ENCODE results near the gene NCAPD2.
"Not testable (repeated sequence)": the region's sequence is repeated elsewhere in the genome, so short reads cannot be mapped to it uniquely, and the experiment has no call there.

The NCAPD2 gene

DNA sequence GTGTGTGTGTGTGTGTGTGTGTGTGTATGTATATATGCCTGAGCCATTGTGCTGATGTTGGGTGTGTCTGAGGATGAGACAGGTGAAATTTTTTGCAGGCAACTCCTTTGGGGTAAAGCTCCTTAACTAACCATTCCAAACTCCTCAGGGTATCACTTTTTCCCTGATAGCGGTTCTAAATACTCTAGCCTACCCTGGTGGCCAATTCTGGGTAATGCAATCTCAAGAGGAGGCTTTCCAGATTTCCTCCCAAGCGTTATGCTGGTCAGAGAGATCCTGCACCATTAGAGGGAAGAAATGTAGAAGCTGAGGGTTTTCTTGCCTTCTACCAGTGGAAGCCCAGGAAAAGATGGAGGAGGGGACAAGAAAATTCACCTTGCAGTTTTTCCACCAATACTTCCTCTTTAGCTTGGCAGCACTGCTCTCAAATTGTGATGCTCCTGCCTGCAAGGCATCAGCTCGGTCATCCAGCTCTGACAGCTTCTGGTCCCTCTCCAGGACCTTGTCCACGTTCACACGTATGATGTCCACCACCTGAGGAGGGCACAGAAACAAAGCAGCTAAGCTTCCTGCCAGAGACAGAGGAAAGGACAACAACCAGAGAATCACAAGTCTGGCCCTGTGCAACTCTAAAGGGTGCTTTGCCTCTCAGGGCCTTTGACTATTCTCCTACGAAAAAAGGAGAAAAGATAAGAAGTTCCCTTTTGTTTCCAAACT, 28.3 kb upstream of the NCAPD2 start:
- peak; percentile 1 for DNase-seq

DNA sequence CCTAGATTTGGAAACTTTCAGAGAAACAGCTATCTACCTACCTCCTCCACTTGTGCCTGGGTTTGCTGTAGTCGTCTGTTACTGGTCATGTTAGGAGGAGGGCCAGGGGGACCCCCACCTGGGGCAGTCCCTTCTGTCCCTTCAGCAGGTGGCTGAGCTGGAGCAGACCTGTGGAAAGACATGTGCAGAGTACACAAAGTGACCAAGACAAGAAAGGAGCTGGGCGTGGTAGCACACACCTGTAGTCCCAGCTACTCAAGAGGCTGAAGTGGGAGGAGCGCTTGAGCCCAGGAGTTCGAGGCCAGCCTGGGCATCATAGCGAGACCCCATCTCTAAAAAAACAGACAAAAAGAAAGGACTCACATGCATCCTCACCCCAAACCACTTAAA, 27.7 kb upstream of the NCAPD2 start:
- no peak for DNase-seq

DNA sequence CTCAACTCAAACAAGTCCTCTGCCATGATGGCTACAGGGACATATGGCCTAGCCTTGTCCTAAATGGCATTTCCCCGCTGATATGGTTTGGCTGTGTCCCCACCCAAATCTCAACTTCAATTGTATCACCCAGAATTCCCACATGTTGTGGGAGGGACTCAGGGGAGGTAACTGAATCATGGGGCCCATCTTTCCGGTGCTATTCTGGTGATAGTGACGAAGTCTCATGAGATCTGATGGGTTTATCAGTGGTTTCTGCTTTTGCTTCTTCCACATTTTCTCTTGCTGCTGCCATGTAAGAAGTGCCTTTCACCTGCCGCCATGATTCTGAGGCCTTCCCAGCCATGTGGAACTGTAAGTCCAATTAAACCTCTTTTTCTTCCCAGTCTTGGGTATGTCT, 27.2 kb upstream of the NCAPD2 start:
- DNase-seq: not testable (repeated sequence)

DNA sequence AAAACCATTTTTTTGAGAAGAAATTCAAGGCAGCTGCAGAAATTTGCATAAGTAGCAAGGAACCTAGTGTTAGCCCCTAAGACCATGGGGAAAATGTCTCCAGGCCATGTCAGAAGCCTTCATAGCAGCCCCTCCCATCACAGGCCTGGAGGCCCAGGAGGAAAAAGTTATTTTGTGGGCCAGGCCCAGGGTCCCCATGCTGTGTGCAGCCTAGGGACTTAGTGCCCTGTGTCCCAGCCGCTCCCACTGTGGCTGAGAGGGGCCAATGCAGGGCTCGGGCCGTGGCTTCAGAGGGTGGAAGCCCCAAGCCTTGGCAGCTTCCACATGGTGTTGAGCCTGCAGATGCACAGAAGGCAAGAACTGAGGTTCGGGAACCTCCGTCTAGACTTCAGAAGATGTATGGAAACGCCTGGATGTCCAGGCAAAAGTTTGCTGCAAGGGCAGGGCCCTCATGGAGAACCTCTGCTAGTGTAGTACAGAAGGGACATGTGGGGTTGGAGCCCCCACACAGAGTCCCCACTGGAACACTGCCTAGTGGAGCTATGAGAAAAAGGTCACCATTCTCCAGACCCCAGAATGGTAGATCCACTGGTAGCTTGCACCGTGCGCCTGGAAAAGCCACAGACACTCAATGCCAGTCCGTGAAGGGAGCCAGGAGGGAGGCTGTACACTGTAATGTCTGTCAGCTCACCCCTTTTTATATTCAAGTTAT, 26.2 kb upstream of the NCAPD2 start:
- not testable (repeated sequence) for DNase-seq

DNA sequence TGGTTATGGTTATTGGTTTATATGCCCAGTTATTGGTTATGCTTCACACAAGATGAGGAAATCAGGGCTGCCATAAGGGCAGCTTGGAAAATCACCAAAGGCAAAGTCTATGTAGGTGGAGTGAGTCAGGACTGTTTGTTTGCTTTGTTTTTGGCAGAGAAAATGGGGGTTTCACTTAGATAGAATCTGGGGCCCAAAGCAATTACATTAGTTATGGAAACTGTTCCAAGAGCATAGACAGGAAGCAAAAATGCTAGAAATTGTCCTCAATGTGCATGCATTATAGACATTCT, 25.7 kb upstream of the NCAPD2 start:
- no peak for DNase-seq

DNA sequence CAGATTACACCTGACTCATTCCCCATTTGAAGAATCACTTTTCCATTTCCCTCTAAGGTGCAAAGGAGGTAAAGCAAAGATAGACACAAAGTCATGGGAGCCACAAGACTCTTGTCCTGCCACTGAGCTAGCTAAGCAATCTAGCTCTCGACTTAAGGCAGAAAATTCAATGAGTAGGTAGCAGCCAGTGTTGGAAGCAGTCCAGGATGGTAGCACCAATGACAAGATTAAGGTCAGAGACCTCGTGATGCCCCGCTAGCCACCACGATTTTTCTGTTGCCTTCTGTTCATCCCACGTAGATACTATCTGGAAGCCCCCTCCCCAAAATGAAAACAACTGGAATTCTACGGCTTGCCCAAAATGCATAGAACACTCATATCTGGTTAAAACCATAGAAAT, 24.8 kb upstream of the NCAPD2 start:
- no peak for DNase-seq

DNA sequence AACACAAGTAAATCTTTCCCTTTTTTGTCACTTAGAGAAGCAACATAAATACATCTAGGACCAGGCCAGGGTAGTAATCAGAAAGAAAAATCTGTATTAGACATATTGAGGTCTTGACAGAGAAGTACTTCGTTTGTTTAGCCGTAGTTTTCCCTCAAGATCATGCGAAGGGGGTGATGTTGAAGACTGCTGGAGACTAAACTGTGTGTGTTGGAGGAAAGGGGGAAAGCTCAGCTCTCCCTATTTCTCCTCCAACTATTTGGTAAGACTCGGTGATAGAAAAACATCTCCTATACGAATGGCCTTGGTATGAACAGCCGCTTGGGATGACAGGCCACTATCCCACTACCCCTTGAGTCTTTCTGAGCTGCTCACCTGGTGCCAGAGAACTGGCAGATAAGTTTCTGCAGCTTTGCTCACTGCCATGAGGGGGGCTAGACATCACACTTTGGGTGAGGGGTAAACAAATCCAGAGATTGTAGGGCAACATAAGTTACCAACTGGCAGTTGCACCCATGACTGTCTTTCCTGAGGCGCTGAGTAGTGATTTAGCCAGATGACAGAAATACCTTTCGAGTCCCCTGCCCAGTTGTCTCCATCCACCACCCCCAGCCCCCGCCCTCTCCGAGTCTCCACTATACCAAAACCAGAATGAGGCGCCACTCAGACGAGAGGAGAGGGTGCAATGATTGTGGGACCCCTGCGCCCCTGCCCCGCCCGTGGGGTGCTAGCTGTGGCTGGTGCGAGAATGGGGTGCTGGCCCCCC, 24.1 kb upstream of the NCAPD2 start:
- no peak for DNase-seq

DNA sequence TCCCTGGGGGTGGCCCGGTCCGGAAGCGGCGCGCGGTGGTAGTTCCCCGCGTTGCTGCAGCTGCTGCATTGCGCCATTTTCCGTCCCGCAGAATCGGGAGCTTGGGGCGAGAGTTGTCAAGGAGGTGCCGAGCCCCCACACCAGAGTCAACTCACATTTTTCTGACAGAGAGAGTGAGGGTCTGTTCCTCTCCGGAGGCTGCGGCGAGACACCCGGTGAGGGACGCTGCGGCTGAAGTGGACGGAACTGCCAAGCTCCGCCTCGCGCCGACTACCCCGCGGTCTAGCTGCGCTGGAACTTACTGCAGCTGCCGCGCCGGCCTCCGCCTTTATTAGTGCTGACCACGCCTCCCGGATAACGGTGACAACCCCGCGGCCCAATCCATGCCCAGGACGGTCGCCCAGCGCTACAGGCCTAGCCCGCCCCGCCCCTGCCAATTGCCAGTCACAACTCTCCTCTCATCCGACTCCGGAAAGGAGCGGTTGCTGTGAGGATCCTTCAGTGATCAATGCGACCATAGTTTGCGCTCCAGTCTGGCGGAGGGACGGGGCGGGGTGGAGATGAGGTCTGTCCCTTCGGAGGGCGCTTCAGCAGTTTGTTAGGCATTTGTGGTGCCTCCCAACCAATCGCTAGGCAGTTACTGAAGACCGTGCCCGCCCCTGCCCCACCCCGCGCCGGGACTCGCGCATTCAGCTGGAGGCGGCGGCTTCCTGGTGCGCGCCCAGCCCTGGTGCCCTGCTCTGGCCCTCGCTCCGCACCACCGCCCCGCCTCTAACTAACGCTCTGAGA, 23.3 kb upstream of the NCAPD2 start, which contains the start of gene VAMP1:
TSS of gene VAMP1 (minus strand) at position 303 of the 789 bp plus-strand sequence. CDS start at position 157, 146 bp downstream.
- DNase-seq: peak; percentile 86

DNA sequence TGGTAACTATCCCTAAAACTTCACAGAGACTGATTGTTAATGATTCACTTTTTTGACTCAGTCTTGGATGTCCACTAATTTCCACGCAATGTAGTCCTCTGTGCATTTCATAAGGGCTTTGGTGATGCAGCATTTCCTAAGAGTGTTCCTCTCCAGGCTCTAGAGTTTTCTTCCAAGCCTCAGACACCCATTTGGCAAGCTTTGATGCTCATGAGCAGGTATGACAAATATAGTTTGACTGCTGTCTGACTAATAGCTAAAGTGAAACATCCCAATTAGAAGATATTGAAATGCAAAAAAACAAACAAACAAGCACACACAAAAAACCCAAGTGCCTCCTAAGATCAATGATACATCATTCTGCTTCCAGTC, 21.9 kb upstream of the NCAPD2 start:
- DNase-seq: no peak

DNA sequence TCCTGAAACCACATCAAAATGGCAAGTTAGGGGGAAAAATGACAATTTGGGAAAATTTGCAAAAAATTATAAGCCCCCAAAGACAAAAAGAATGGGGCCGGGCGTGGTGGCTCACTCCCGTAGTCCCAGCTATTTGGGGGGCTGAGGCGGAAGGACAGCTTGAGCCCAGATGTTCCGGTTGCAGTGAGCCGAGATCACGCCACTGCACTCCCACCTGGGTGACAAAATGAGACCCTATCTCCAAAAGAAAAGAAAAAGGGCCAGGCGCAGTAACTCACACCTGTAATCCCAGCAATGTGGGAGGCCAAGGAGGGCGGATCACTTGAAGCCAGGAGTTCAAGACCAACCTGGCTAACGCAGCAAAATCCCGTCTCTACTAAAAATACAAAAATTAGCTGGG, 21.4 kb upstream of the NCAPD2 start:
- no peak for DNase-seq

DNA sequence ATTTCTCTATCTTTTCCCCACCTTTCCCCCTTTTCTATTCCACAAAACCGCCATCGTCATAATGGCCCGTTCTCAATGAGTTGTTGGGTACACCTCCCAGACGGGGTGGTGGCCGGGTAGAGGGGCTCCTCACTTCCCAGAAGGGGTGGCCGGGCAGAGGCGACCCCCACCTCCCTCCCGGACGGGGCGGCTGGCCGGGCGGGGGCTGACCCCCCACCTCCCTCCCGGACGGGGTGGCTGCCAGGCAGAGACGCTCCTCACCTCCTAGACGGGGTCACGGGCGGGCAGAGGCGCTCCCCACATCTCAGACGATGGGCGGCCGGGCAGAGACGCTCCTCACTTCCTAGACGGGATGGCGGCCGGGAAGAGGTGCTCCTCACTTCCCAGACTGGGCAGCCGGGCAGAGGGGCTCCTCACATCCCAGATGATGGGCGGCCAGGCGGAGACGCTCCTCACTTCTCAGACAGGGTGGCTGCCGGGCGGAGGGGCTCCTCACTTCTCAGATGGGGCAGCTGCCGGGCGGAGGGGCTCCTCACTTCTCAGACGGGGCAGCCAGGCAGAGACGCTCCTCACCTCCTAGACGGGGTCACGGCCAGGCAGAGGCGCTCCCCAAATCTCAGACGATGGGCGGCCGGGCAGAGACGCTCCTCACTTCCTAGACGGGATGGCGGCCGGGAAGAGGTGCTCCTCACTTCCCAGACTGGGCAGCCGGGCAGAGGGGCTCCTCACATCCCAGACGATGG, 18.5 kb upstream of the NCAPD2 start:
- not testable (repeated sequence) for DNase-seq

DNA sequence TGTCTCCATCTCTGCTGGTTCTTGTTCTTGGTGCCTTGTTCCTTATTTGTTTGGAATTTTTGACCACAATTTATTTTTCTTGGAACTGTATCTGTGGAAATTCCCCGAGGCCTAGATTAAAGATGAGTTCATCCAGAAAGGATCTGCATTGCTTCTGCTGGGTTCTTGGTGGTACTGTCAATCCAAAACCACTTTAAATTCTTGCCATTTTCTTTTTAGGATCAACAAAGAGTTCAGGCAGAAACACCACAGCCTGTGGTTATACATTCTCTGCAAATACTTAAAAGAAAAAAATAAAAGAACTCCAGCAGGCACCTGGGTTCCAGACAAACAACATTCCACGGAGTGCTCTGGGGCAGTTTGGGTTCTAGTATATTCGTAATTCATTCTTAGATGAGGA, 17.4 kb upstream of the NCAPD2 start:
- DNase-seq: no peak

DNA sequence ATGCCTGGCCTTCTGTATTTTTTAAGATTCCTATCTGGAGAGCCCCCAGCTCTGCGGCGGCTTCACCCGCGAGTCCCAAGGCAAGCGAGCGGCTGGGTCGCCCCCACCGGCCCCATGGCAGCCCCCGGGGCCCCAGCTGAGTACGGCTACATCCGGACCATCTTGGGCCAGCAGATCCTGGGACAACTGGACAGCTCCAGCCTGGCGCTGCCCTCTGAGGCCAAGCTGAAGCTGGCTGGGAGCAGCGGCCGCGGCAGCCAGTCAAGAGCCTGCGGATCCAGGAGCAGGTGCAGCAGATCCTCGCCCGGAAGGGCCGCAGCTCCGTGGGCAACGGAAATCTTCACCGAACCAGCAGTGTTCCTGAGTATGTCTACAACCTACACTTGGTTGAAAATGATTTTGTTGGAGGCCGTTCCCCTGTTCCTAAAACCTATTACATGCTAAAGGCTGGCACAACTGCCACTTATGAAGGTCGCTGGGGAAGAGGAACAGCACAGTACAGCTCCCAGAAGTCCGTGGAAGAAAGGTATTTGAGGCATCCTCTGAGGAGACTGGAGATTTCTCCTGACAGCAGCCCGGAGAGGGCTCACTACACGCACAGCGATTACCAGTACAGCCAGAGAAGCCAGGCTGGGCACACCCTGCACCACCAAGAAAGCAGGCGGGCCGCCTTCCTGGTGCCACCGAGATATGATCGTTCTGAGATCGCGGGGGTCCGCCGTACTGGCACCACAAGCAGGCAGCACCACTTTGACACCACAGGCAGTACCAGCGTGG, 16.1 kb upstream of the NCAPD2 start:
- peak; percentile 0 for DNase-seq

DNA sequence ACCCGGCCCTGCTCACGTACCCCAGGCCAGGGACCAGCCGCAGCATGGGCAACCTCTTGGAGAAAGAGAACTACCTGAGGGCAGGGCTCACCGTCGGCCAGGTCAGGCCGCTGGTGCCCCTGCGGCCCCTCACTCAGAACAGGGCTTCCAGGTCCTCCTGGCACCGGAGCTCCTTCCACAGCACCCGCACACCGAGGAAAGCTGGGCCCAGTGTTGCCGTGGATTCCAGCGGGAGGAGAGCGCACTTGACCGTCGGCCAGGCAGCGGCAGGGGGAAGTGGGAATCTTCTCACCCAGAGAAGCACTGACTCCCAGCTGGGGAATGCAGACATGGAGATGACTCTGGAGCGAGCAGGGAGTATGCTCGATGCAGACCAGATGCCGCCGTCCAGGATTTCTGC, 15.5 kb upstream of the NCAPD2 start:
- no peak for DNase-seq

DNA sequence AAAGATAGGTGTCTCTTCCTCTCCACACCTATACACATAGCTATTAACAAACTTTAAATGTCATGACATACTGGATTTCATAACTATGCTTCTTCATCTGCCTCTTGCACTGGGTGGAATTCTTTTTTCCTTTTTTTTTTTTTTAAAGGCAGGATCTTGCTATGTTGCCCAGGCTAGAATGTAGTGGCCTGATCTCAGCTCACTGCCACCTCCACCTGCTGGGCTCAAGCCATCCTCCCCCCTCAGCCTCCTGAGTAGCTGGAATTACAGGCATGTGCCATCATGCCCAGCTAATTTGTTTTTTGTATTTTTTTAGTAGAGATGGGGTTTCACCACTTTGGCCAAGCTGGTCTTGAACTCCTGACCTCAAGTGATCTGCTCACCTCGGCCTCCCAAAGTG, 5.7 kb upstream of the NCAPD2 start:
- DNase-seq: no peak

DNA sequence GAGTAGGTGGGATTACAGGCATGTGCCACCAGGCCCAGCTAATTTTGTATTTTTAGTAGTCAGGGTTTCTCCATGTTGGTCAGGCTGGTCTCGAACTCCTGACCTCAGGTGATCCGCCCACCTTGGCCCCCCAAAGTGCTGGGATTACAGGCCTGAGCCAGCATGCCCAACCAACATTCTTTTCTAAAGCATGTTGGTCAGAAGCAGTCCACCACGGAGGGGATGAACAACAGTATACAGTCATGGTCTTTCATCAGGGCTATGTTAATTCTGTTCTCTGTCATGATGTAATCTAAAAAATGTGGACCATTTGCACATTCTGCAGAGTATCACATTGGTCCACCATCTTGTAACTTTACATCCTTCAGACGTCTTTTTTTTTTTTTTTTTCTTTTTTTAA, 4.5 kb upstream of the NCAPD2 start:
- DNase-seq: no peak

DNA sequence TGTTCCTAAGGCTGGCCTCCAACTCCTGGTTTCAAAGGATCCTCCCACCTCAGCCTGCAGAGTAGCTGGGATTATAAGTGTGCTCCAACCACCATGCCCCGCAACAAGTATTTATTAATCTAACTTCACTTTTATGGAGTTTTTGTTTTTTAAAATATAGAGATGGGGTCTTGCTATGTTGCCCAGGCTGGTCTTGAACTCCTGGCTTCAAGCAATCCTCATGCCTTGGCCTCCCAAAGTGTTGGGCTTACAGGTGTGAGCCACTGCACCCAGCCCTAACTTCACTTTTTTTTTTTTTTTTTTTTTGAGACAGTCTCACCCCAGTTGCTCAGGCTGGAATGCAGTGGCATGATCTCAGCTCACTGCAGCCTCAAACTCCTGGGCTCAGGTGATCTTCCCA, 3.2 kb upstream of the NCAPD2 start:
- DNase-seq: not testable (repeated sequence)

DNA sequence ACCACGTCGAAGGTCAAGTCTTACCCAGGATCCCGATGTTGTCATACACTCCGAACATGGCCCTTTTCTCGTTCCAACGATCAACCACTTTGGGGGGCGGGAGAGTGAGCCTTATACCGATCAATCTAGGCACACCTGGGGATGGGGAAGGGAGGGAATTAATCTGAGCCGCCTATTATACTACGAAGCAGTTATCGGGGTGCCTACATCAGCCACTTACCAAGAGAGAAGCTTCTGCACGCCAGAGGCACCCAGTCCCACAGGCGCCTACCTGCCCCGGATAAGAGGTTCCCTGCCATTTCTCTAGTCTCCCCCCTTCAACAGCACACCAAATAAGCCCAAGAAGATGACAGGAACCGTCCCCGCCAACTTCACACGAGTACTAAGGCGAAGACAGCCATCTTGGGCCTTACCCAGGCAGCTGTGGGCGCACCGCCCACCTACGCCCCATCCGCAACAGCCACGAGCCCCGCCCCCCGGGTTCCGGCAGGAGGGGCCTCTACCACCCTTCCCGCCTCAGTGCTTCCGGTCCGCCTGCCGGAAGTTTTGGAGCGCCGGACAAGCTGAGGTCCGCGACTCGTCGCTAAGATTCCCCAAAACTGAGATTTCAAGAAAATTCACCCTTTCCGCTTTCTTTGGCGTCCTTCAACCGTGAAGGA, 935 bp upstream of the NCAPD2 start, which contains the start of gene MRPL51:
TSS of gene MRPL51 (minus strand) at position 425 of the 659 bp plus-strand sequence. CDS start at position 299, 126 bp downstream.
- peak; percentile 28 for DNase-seq

DNA sequence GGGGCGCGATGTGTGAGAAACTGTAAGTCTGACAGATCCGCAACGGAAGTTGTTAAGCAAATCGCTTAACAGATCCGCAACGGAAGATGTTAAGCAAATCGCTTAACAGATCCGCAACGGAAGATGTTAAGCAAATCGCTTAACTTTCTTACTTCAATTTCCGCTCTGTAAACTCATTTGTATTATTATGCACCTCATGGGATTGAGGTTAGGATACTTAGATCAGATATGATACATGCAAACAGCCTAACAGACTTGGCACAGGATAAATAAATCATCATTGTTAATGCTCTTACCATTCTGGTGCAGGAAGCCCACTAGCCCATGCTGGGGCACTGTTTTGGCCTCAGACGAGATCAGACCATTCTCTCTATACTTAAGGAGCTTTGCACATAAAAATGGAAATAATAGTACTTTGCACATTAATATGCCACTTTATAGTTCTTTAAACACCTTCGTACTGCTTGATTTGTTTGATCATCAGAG, 399 bp downstream of the NCAPD2 start:
- no peak for DNase-seq

DNA sequence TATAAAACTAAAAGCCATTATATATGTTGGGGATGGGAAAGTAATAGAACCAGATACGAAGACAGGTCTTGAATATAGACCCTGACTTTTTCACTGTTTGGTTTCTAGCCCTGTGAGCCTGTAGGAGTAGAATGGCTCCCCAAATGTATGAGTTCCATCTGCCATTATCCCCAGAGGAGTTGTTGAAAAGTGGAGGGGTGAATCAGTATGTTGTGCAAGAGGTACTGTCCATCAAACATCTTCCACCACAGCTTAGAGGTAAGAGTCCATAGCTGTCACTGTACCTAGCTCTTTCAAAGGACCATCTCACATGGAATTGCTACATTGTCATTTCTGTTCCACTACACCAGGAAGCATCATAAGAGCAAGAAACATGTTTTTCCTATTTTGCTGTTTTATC, 1.1 kb downstream of the NCAPD2 start:
- no peak for DNase-seq

DNA sequence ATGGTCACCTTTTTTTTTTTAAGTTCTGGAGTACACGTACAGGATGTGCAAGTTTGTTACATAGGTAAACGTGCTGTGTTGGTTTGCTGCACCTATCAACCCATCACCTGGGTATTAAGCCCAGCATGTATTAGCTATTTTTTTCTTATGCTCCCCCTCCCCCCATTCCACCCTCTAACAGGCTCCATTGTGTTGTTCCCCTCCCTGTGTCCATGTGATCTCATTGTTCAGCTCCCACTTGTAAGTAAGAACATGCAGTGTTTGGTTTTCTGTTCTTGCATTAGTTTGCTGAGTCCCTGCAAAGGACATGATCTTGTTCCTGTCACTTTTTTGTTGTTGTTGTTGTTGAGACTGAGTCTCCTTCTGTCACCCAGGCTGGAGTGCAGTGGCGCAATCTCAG, 3.4 kb downstream of the NCAPD2 start:
- not testable (repeated sequence) for DNase-seq

Measured in SHP77 treated with DMSO at 0.1 percent for 48 hours (cell line).